NCI-H345 treated with DMSO at 0.1 percent for 48 hours (cell line): ENCODE measurements around the gene MB21D2.

Source experiments
- DNase-seq: peaks from one replicate; lab custom pipeline; 2025; ENCODE audit not compliant: unreplicated experiment; lab: John Stamatoyannopoulos, UW

MB21D2 gene

GRCh38 chr3:192892981-192893700 is 24.5 kb downstream of the MB21D2 start:
- DNase-seq, result no peak

GRCh38 chr3:192890347-192891335 is 27.0 kb downstream of the MB21D2 start:
- no peak for DNase-seq

GRCh38 chr3:192889679-192890078 is 28.0 kb downstream of the MB21D2 start:
- DNase-seq, result no peak

GRCh38 chr3:192888190-192888589 is 29.5 kb downstream of the MB21D2 start:
- no peak for DNase-seq

- no peak for DNase-seq
Measured at GRCh38 chr3:192887701-192888100, 30.0 kb downstream of the MB21D2 start.

- DNase-seq, result no peak
Measured at GRCh38 chr3:192887047-192887446, 30.6 kb downstream of the MB21D2 start.

GRCh38 chr3:192884777-192885773 is 32.6 kb downstream of the MB21D2 start:
- no peak for DNase-seq

- no peak for DNase-seq
Measured at GRCh38 chr3:192883512-192883911, 34.1 kb downstream of the MB21D2 start.

- no peak for DNase-seq
Measured at GRCh38 chr3:192881159-192881786, 36.4 kb downstream of the MB21D2 start.

- DNase-seq, result no peak
Measured at GRCh38 chr3:192880313-192880712, 37.3 kb downstream of the MB21D2 start.

- DNase-seq, result no peak
Measured at GRCh38 chr3:192879346-192880031, 38.2 kb downstream of the MB21D2 start.

GRCh38 chr3:192875971-192876565 is 41.6 kb downstream of the MB21D2 start:
- no peak for DNase-seq

- DNase-seq, result no peak
Measured at GRCh38 chr3:192870822-192871221, 46.8 kb downstream of the MB21D2 start.

- DNase-seq, result no peak
Measured at GRCh38 chr3:192869131-192870031, 48.3 kb downstream of the MB21D2 start.

GRCh38 chr3:192867645-192868044 is 50.0 kb downstream of the MB21D2 start:
- no peak for DNase-seq

GRCh38 chr3:192866804-192867203 is 50.9 kb downstream of the MB21D2 start:
- no peak for DNase-seq

- DNase-seq, result no peak
Measured at GRCh38 chr3:192864941-192865340, 52.7 kb downstream of the MB21D2 start.

GRCh38 chr3:192863091-192863420 is 54.6 kb downstream of the MB21D2 start:
- no peak for DNase-seq
